Upper lobe of left lung (tissue), 4 donors: ENCODE measurements around the gene ATP11A.

Source experiments
- CTCF ChIP-seq, 6 experiments: fragments of 450-650 bp in 4 of 6; fragments of 200-600 bp in 2 of 6; sonication (generic) in 2 of 6; IDR thresholded peaks; one replicate each; pipeline ENCODE4 v1.5.1; 2016 to 2019; ENCODE audit warnings: antibody characterized with exemption in 6 of 6
- POLR2AphosphoS5 ChIP-seq, 2 donors: sonication (generic); formaldehyde crosslinking; IDR thresholded peaks; one replicate each; pipeline ENCODE4 v1.5.1; 2017; ENCODE audit warnings: antibody characterized with exemption in 2 of 2

GRCh38 chr13:112905619-112905989 is 215.8 kb downstream of the ATP11A start:
- TF ChIP-seq POLR2AphosphoS5 (IDR thresholded peaks at IDR 0.05) (no peak), CTCF (IDR thresholded peaks at IDR 0.05) (no peak)
